B cell (primary cell): ENCODE results near the gene GRAP. TPM values are rescaled to one million over a fixed set of nuclear protein-coding genes. Genes with fewer than 3 reads are reported as not detected.

Source experiments
- ATAC-seq: fragments of 200-7000 bp; cut with Tn5 transposase; one replicate; pipeline ENCODE4 v1.10.0; 2021; ENCODE audit warnings: low read depth, mild to moderate bottlenecking, moderate number of reproducible peaks, moderate library complexity
- CTCF ChIA-PET: fragments of 350-600 bp; sonication (Branson Sonifier 250); formaldehyde crosslinking; loops from one replicate; lab custom pipeline; 2021; ENCODE audit warnings: antibody characterized with exemption, inconsistent platforms; lab: Charles Lee
- POLR2A ChIA-PET: fragments of 350-600 bp; sonication (Branson Sonifier 250); formaldehyde crosslinking; loops from one replicate; lab custom pipeline; 2021; ENCODE audit warnings: antibody characterized with exemption; lab: Charles Lee
- DNase-seq: peaks from one replicate; pipeline ENCODE4 v3.0.0; 2013
- H2AFZ ChIP-seq: 2 replicates; pipeline ENCODE4 v1.6.1; 2012; ENCODE audit warnings: mild to moderate bottlenecking, low read depth, low read length; ENCODE audit not compliant: insufficient read depth, poor library complexity, severe bottlenecking
- H3K27ac ChIP-seq, 2 donors: 1 replicate in 1 of 2; 2 replicates in 1 of 2; pipeline ENCODE4 v1.5.1; 2012 to 2013; ENCODE audit warnings: low read length in 2 of 2, mild to moderate bottlenecking in 2 of 2, moderate library complexity in 1 of 2
- H3K27me3 ChIP-seq, 4 experiments: fragments of 200-600 bp in 1 of 4; sonication (generic) in 1 of 4; replicated peaks in 1 of 4; 1 replicate in 2 of 4; 2 replicates in 2 of 4; pipeline versions ENCODE4 v1.6.1 to v1.7.0; 2013 to 2016; ENCODE audit warnings: low read length in 3 of 4, mild to moderate bottlenecking in 2 of 4, mixed read lengths in 1 of 4, moderate library complexity in 1 of 4; ENCODE audit not compliant: insufficient read depth in 4 of 4, control insufficient read depth in 3 of 4; ENCODE audit errors: control extremely low read depth in 1 of 4
- H3K36me3 ChIP-seq, 2 experiments: replicated peaks in 1 of 2; 1 replicate in 1 of 2; 2 replicates in 1 of 2; pipeline versions ENCODE4 v1.6.1 to v1.7.1; 2013; ENCODE audit warnings: low read length in 1 of 2; ENCODE audit not compliant: insufficient read depth in 2 of 2, control insufficient read depth in 1 of 2; ENCODE audit errors: control extremely low read depth in 1 of 2, extremely low read depth in 1 of 2
- H3K4me1 ChIP-seq, 2 donors: fragments of 200-600 bp in 1 of 2; sonication (generic) in 1 of 2; 1 replicate in 1 of 2; 2 replicates in 1 of 2; pipeline versions ENCODE4 v1.5.1 to v1.6.1; 2013 to 2017; ENCODE audit warnings: low read length in 2 of 2; ENCODE audit not compliant: control insufficient read depth in 2 of 2, insufficient read depth in 2 of 2
- H3K4me2 ChIP-seq: replicated peaks from 2 replicates; pipeline ENCODE3; 2012; ENCODE audit warnings: mild to moderate bottlenecking, low read depth, low read length; ENCODE audit not compliant: poor library complexity, severe bottlenecking
- H3K4me3 ChIP-seq, 5 experiments: fragments of 200-600 bp in 1 of 5; sonication (generic) in 1 of 5; 1 replicate in 3 of 5; 2 replicates in 2 of 5; pipeline versions ENCODE4 v1.5.1 to v1.7.0; 2011 to 2016; ENCODE audit warnings: low read length in 4 of 5, mild to moderate bottlenecking in 4 of 5, low read depth in 2 of 5, control low read depth in 1 of 5, moderate library complexity in 1 of 5; ENCODE audit not compliant: insufficient read depth in 1 of 5; ENCODE audit errors: control extremely low read depth in 1 of 5, extremely low read depth in 1 of 5
- H3K79me2 ChIP-seq: fragments of 200-600 bp; sonication (generic); one replicate; pipeline ENCODE4 v1.6.0; 2016; ENCODE audit warnings: low read length; ENCODE audit not compliant: control insufficient read depth, insufficient read depth
- H3K9ac ChIP-seq: fragments of 200-600 bp; sonication (generic); 2 replicates; pipeline ENCODE4 v1.6.1; 2017; ENCODE audit warnings: mild to moderate bottlenecking, low read length, moderate library complexity
- H3K9me3 ChIP-seq, 3 donors: one replicate each; pipeline versions ENCODE4 v1.6.1 to v1.7.1; 2013; ENCODE audit warnings: low read length in 2 of 3; ENCODE audit not compliant: control insufficient read depth in 2 of 3, insufficient read depth in 1 of 3; ENCODE audit errors: control extremely low read depth in 1 of 3
- H4K20me1 ChIP-seq: 2 replicates; pipeline ENCODE4 v1.6.0; 2012; ENCODE audit warnings: mild to moderate bottlenecking, low read length; ENCODE audit not compliant: insufficient read depth, control insufficient read depth, poor library complexity, severe bottlenecking
- H3K27ac Mint-ChIP-seq: one replicate; pipeline ENCODE4 v1.8.0; 2021; ENCODE audit warnings: mixed read lengths
- H3K27me3 Mint-ChIP-seq: one replicate; pipeline ENCODE4 v1.8.0; 2021; ENCODE audit warnings: mixed read lengths
- H3K4me1 Mint-ChIP-seq: one replicate; pipeline ENCODE4 v1.8.0; 2021; ENCODE audit warnings: mixed read lengths
- H3K4me3 Mint-ChIP-seq: one replicate; pipeline ENCODE4 v1.8.0; 2021; ENCODE audit warnings: mixed read lengths
- H3K9me3 Mint-ChIP-seq: one replicate; pipeline ENCODE4 v1.8.0; 2022; ENCODE audit warnings: mixed read lengths; ENCODE audit not compliant: insufficient read depth
- CTCF ChIP-seq: fragments of 200-600 bp; IDR thresholded peaks from one replicate; pipeline ENCODE4 v1.8.0; 2022; ENCODE audit warnings: antibody characterized with exemption, mild to moderate bottlenecking
- EZH2 ChIP-seq: IDR thresholded peaks from 2 replicates; pipeline ENCODE4 v1.6.1; 2012; ENCODE audit warnings: borderline replicate concordance, low read depth, mild to moderate bottlenecking, moderate library complexity, low read length; ENCODE audit not compliant: insufficient read depth, poor library complexity, severe bottlenecking
- WGBS: methylation state at CpG from one replicate; pipeline ENCODE4 v1.1.5; 2013; ENCODE audit warnings: missing lambda C conversion rate; ENCODE audit not compliant: insufficient coverage; 5-methylcytosine and 5-hydroxymethylcytosine counted together
- intact Hi-C: fragments of 100-400 bp; cut with micrococcal nuclease; formaldehyde crosslinking; loops from one replicate; pipeline ENCODE4 v1.10.0; 2022
- polyA plus RNA-seq: library from polyadenylated mRNA; depleted of rRNA; stranded (reverse); fragments of >200 nt; gene quantifications from 2 replicates; pipeline ENCODE4 v1.2.3, GENCODE V29; 2012
- total RNA-seq, 2 donors: library from RNA; stranded (reverse); fragments of 120-200 nt in 1 of 2; gene quantifications; 1 replicate in 1 of 2; 2 replicates in 1 of 2; pipeline versions ENCODE4 v1.2.3 to v1.2.4, GENCODE V29; 2013 to 2022

The GRAP gene
- total and polyA plus RNA-seq, 2 donors (not counting 1 experiment from before 2014, with no cell fraction given): 59.8 to 93.2 TPM

GRCh38 chr17:19016297-19016696 is 30.5 kb downstream of the GRAP start:
- intact Hi-C loops: no loop called here
- CTCF ChIA-PET: interaction anchor here (1.7 kb wide), 1 partner anchor 55 kb away, joined by 4 read pairs; no protein-coding TSS in a partner anchor
- Mint-ChIP-seq H3K4me1 (peaks cover 20% of the 10 kb centered on the region), H3K4me3 (no peak overlapping the region), H3K27me3 (no peaks in the 10 kb centered on the region), H3K9me3 (no peaks in the 10 kb centered on the region), H3K27ac (no peak overlapping the region)
- H3K36me3 ChIP-seq: peaks cover 0 to 10% of the 10 kb centered on the region in 2 experiments
- H3K4me2 ChIP-seq: no peak overlapping the region
- no peak overlapping the region for H3K27ac ChIP-seq
- POLR2A ChIA-PET: no interaction called here
- ATAC-seq (no peak), DNase-seq (no peak)
- no peak overlapping the region for H3K4me3 ChIP-seq
- no peaks in the 10 kb centered on the region for H3K27me3 ChIP-seq
- no peak overlapping the region for H2AFZ ChIP-seq
- no peak overlapping the region for H3K9ac ChIP-seq
- peaks cover 7% of the 10 kb centered on the region for H4K20me1 ChIP-seq
- H3K4me1 ChIP-seq: no peaks in the 10 kb centered on the region
- no peaks in the 10 kb centered on the region for H3K9me3 ChIP-seq
- no peaks in the 10 kb centered on the region for H3K79me2 ChIP-seq
- TF ChIP-seq CTCF: no peak
- 91% methylated on average over 6 of the region's 8 CpGs for WGBS

GRCh38 chr17:19015428-19015827 is 31.3 kb downstream of the GRAP start:
- Histone ChIP-seq H3K9ac (no peak overlapping the region), H3K4me2 (no peak overlapping the region), H3K9me3 (no peaks in the 10 kb centered on the region), H3K27me3 (peaks cover 0 to 5% (median 0%) of the 10 kb centered on the region in 4 experiments), H3K79me2 (no peaks in the 10 kb centered on the region), H3K27ac (no peak overlapping the region), H3K4me3 (no peak overlapping the region), H4K20me1 (no peaks in the 10 kb centered on the region), H3K4me1 (no peaks in the 10 kb centered on the region), H3K36me3 (peaks cover 0 to 4% of the 10 kb centered on the region in 2 experiments), H2AFZ (no peak overlapping the region)
- no peak for ATAC-seq
- Mint-ChIP-seq H3K9me3 (no peaks in the 10 kb centered on the region), H3K4me1 (peaks cover 20% of the 10 kb centered on the region), H3K27me3 (no peaks in the 10 kb centered on the region), H3K27ac (no peak overlapping the region), H3K4me3 (no peak overlapping the region)
- WGBS: 87% methylated on average over 6 of the region's 7 CpGs
- DNase-seq: no peak
- intact Hi-C loops: no loop called here
- CTCF ChIA-PET: interaction anchor here (0.5 to 1.3 kb wide), 2 partner anchors 54 to 57 kb away, joined by 3 read pairs; no protein-coding TSS in a partner anchor
- POLR2A ChIA-PET: no interaction called here
- no peak for TF ChIP-seq CTCF
- TF ChIP-seq EZH2: no peak
